ENCODE measurements around the gene ZNRF3.
A peak's percentile ranks its signal among the peaks of the same experiment; 100 is the strongest.
"Not testable (repeated sequence)": the region's sequence is repeated elsewhere in the genome, so short reads cannot be mapped to it uniquely, and the experiment has no call there.

The ZNRF3 gene

GRCh38 chr22:28934026-28934425 is 50.7 kb downstream of the ZNRF3 start:
- no peak for FAIRE-seq

- FAIRE-seq = no peak
These were observed 51.8 kb downstream of the ZNRF3 start for GRCh38 chr22:28935140-28935539.

- no peak for FAIRE-seq
These were observed 52.3 kb downstream of the ZNRF3 start for GRCh38 chr22:28935713-28936112.

- no peak for FAIRE-seq
These were observed 52.8 kb downstream of the ZNRF3 start for GRCh38 chr22:28936200-28936599.

- FAIRE-seq = no peak
These were observed 54.0 kb downstream of the ZNRF3 start for GRCh38 chr22:28937206-28938025.

- FAIRE-seq = no peak
These were observed 55.0 kb downstream of the ZNRF3 start for GRCh38 chr22:28938286-28938833.

- no peak for FAIRE-seq
These were observed 56.0 kb downstream of the ZNRF3 start for GRCh38 chr22:28939394-28939793.

DNA sequence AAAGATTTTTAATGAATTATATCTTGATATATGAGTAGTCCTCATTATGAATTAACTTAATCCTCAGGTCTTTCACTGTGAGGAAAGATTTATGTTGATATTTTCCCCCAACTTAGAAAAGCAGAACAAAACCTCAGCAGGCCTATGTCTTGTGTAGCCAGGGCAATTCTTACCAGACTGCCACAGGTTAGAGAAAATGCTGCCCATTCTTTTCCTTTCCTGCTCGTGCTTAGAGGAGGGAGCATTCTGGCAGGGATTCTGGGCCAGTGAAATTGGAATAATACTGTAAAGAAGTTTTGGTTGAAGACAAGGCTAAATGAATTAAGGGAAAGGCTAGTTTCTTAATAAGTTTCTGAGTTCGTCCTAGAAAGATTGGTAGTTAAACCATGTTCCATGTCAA is 56.6 kb downstream of the ZNRF3 start:
- FAIRE-seq = no peak

GRCh38 chr22:28940441-28940840 is 57.1 kb downstream of the ZNRF3 start:
- no peak for FAIRE-seq

- FAIRE-seq = no peak
These were observed 59.0 kb downstream of the ZNRF3 start for GRCh38 chr22:28942333-28942732.

GRCh38 chr22:28942801-28943500 is 59.6 kb downstream of the ZNRF3 start:
- no peak for FAIRE-seq

DNA sequence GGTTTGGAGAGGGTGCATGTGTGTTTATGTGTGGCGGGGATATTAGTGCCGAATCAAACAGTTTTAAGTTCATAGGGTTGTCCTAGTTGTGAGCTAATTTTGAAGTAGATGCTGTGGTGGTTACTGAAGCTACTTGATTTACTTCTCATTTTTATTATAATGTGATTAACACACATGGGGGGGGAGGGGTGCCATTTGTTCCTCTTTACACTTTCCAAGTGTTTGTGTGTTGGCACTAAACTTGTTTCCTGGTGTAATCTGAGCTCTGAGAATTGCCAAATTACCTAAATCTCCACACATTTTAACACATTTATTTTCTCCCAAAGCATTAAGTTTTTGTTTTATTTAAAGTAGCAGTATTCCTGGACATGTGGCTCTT is 60.1 kb downstream of the ZNRF3 start:
- no peak for FAIRE-seq

- FAIRE-seq = no peak
These were observed 63.8 kb downstream of the ZNRF3 start for GRCh38 chr22:28947125-28947524.

GRCh38 chr22:28948424-28948823 is 65.1 kb downstream of the ZNRF3 start:
- FAIRE-seq = no peak

DNA sequence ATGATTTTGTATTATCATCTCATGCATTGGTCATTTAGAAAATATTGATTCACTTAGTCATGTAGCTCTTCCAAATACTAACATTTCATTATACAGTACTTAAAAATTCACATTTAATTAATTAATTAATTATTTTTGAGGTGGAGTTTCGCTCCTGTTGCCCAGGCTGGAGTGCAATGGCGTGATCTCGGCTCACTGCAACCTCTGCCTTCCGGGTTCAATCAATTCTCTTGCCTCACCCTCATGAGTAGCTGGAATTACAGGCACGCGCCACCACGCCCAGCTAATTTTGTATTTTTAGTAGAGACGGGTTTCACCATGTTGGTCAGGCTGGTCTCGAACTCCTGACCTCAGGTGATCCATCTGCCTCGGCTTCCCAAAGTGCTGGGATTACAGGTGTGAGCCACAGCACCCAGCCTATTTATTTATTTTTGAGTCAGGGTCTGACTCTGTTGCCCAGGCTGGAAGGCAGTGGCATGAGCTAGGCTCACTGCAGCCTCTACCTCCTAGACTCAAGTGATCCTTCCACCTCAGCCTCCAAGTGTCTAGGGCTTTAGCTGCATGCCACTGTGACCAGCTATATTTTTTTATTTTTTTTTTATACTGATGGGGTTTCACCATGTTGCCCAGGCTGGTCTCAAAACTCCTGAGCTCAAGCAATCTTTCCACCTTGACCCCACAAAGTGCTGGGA is 65.6 kb downstream of the ZNRF3 start:
- not testable (repeated sequence) for FAIRE-seq

GRCh38 chr22:28949788-28950187 is 66.4 kb downstream of the ZNRF3 start:
- no peak for FAIRE-seq

DNA sequence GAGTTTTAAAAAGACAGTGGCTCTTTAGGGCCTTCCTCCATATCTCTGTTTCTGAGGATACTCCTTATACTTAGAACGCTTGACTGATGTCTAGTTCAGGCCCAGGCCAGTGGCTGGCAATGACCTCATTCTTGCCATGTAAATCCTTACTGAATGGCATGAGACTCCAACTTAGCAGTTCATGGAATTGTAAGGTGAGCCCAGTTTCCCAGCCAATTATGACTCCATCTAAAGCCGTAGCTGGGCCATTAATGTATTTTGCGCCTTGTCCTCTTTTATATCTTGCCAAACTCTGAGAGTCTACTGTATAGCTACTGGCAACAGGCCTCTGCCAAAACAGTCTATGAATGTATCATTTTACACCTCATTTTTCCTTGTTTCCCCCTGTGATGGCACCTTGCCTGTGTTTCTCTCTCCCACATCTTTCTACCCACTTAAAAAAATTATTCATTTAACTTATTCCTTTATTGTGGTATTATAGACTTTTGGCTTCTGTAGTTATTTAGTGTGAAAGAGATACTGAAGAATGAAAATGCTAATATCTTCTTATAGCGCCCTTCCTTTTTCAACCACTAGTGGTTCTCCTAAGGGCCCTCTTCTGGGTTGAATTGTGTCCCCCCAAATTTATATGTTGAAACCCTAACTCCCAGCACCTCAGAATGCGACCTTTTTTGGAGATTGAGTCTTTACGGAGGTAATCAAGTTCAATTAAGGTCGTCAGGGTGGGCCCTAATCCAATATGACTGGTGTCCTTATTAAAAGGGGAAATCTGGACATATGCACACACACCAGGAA is 67.4 kb downstream of the ZNRF3 start:
- no peak for FAIRE-seq

GRCh38 chr22:28951530-28951929 is 68.2 kb downstream of the ZNRF3 start:
- FAIRE-seq = no peak

- FAIRE-seq = peak; percentile 89
These were observed 68.7 kb downstream of the ZNRF3 start for GRCh38 chr22:28951969-28952521.

DNA sequence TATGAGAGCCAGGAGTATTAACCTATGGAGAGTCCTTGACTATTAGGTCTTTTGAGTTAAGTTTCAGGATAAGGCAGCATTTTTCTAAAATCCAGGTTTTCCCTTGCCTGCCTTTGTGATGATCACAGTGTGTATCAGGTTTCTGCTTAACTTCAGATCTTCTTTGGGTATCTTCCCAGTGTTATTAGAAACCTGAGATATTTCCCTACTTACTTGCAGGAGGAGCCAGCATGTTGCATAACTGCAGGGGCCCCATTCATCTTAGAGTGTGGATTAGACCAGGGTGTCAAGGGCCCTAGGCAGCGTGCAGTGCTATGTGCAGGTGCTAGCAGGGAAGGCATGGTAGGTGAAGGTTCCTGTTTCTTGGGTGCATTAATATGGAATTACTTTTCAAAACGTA is 69.5 kb downstream of the ZNRF3 start:
- FAIRE-seq = no peak

DNA sequence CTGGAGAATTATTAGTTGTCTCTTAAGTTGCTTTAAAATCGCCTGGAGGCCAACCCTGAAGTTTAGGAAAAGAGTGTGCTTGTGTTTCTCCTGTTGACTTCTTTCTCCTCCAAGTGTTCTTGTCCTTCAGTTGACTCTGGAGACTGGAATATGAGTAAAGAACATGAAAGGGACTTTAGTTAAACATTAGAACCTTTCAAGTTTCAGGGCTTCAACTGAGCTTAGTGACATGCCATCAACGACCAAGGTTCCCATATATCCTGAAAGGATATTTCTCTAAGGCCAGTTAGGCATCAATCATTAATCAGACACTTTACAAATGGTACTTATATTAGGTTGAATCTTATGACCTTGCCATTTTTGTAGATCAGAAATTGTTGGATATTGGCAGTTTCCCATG is 70.0 kb downstream of the ZNRF3 start:
- FAIRE-seq = no peak
